Uterus (tissue), 4 donors: ENCODE data around the gene REN. TPM values are rescaled to one million over a fixed set of nuclear protein-coding genes. Genes with fewer than 3 reads are reported as not detected.

Experiments
- DNase-seq, 2 donors: peaks; one replicate each; pipeline ENCODE4 v3.0.0-alpha.2; 2019 to 2020
- H3K27ac ChIP-seq, 2 donors: fragments of 200-600 bp; sonication (generic); 1 replicate in 1 of 2; 2 replicates in 1 of 2; pipeline ENCODE4 v1.5.1; 2016 to 2018
- H3K27me3 ChIP-seq, 2 donors: fragments of 200-600 bp; sonication (generic); one replicate each; pipeline ENCODE4 v1.5.1; 2018 to 2019; ENCODE audit warnings: control low read depth in 1 of 2
- H3K36me3 ChIP-seq, 2 donors: fragments of 200-600 bp; sonication (generic); one replicate each; pipeline ENCODE4 v1.5.1; 2019; ENCODE audit warnings: control low read depth in 1 of 2
- H3K4me1 ChIP-seq, 2 donors: fragments of 200-600 bp; sonication (generic); one replicate each; pipeline ENCODE4 v1.5.1; 2018 to 2019; ENCODE audit warnings: control low read depth in 1 of 2
- H3K4me3 ChIP-seq, 2 donors: fragments of 200-600 bp; sonication (generic); 1 replicate in 1 of 2; 2 replicates in 1 of 2; pipeline ENCODE4 v1.5.1; 2018 to 2019; ENCODE audit warnings: mild to moderate bottlenecking in 1 of 2
- H3K9me3 ChIP-seq, 2 donors: fragments of 200-600 bp; sonication (generic); one replicate each; pipeline ENCODE4 v1.5.1; 2019; ENCODE audit warnings: control low read depth in 1 of 2
- POLR2A ChIP-seq, 2 donors: fragments of 450-650 bp; IDR thresholded peaks; one replicate each; pipeline ENCODE4 v1.6.1; 2016; ENCODE audit warnings: antibody characterized with exemption in 2 of 2, mild to moderate bottlenecking in 1 of 2, moderate library complexity in 1 of 2
- intact Hi-C: fragments of 100-400 bp; cut with DNase I; formaldehyde crosslinking; loops from one replicate; pipeline ENCODE4 v1.15.1; 2023; ENCODE audit warnings: low total_unique reads
- total RNA-seq, 4 donors: library from RNA; depleted of rRNA in 3 of 4; stranded (reverse); fragments of >200 nt in 3 of 4; gene quantifications; one replicate each; pipeline versions ENCODE4 v1.1.0 to v1.2.4, GENCODE V29; 2014 to 2023
- TF ChIP-seq, protein P1 (sequence below), 4 experiments: fragments of 200-600 bp in 2 of 4; fragments of 450-650 bp in 2 of 4; sonication (generic) in 2 of 4; IDR thresholded peaks; one replicate each; pipeline ENCODE4 v1.5.1; 2016 to 2019; ENCODE audit warnings: antibody characterized with exemption in 4 of 4, mild to moderate bottlenecking in 2 of 4, moderate library complexity in 1 of 4
- donor health status: DM: yes; HTN: yes; CAD: no.

REN gene
- total RNA-seq, 4 donors from 2014 or later = 6.8 to 9.4 TPM; not detected in 2

DNA sequence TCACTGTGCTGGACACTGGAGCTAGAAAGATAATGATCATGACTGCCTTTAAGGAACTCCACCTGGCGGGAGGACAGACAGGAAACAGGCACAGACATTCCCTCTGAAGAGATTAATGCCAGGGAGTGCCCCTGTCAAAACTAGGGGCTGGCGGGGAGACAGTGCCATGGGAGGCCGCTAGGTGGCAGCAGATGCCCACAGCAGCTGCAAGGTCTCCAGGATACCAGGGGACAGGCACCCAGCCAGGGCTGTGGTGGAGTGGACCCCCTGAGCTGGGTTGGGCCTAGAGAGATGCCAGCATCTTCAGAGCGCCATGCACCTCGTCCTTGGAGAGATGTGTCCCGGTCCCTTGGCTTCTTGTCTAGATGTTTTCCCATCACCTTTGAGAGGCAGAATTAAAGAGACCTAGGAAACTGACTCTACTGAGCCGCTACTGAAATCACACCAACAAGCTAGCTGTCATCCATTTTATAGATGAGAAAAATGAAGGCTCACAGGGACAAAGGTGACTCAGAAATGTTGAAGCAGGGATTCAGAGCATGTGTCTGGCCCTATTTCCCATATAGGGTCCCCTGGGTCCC is 3.6 kb downstream of the REN start:
- intact Hi-C loops = loop anchor here (5.0 kb wide), 1 partner anchor 205 kb away; no protein-coding TSS in a partner anchor
- no peak for TF ChIP-seq POLR2A (IDR thresholded peaks at IDR 0.05)
- TF ChIP-seq, protein P1, sequence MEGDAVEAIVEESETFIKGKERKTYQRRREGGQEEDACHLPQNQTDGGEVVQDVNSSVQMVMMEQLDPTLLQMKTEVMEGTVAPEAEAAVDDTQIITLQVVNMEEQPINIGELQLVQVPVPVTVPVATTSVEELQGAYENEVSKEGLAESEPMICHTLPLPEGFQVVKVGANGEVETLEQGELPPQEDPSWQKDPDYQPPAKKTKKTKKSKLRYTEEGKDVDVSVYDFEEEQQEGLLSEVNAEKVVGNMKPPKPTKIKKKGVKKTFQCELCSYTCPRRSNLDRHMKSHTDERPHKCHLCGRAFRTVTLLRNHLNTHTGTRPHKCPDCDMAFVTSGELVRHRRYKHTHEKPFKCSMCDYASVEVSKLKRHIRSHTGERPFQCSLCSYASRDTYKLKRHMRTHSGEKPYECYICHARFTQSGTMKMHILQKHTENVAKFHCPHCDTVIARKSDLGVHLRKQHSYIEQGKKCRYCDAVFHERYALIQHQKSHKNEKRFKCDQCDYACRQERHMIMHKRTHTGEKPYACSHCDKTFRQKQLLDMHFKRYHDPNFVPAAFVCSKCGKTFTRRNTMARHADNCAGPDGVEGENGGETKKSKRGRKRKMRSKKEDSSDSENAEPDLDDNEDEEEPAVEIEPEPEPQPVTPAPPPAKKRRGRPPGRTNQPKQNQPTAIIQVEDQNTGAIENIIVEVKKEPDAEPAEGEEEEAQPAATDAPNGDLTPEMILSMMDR (IDR thresholded peaks at IDR 0.05) = peak; percentile 97 to 99 (median 98)
- H3K27ac ChIP-seq = no peak overlapping the region
- H3K4me1 ChIP-seq = no peaks in the 10 kb centered on the region
- H3K4me3 ChIP-seq = no peak overlapping the region
- no peaks in the 10 kb centered on the region for H3K36me3 ChIP-seq
- no peaks in the 10 kb centered on the region for H3K9me3 ChIP-seq
- no peaks in the 10 kb centered on the region for H3K27me3 ChIP-seq
- DNase-seq = peak; percentile 77 to 84

DNA sequence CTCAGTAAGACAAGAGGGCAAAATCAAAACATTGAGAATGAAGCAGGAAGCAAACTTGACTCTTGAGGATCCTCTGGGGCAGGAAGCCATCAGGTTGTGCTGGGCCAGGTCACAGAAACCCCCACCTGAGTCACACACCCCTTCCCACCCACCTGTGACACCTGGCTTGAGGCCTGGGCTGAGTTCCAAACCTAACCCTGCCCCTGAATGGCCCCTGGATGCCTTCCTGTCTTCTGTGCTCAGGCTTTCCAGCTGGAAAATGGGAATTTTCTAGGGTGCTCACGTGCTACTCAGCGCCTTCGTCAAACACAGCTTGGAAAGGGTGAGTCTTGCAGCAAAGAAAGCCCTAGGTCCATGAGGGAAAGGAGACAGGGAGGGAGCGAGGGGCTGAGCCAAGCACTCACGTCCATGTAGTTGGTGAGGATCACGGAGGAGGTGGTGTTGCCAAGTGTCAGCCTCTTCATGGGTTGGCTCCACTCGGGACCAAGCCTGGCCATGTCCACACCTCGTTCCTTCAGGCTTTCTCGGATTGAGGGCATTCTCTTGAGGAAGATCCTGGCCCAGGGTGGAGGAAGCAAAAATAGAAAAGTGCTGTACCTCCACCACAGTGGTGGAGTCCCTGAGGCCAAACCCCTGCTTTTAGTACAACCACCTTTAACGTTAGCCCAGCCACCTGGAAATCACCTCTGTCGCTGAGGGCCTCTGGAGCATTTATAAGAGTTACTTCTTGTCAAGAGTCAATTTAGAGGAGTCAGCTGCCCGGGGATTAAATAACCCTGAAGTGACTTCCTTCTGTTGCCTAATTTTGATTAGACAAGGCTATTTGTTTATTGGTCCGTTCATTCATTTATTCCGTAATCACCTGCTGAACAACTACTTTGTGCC is 4.3 kb downstream of the REN start:
- Histone ChIP-seq H3K4me3 (no peak overlapping the region), H3K4me1 (no peaks in the 10 kb centered on the region), H3K27ac (no peak overlapping the region), H3K9me3 (no peaks in the 10 kb centered on the region), H3K27me3 (no peaks in the 10 kb centered on the region), H3K36me3 (no peaks in the 10 kb centered on the region)
- intact Hi-C loops = loop anchor here (5.0 kb wide), 1 partner anchor 205 kb away; no protein-coding TSS in a partner anchor
- DNase-seq = no peak
- TF ChIP-seq, protein P1 (IDR thresholded peaks at IDR 0.05) = no peak
- TF ChIP-seq POLR2A (IDR thresholded peaks at IDR 0.05) = no peak

DNA sequence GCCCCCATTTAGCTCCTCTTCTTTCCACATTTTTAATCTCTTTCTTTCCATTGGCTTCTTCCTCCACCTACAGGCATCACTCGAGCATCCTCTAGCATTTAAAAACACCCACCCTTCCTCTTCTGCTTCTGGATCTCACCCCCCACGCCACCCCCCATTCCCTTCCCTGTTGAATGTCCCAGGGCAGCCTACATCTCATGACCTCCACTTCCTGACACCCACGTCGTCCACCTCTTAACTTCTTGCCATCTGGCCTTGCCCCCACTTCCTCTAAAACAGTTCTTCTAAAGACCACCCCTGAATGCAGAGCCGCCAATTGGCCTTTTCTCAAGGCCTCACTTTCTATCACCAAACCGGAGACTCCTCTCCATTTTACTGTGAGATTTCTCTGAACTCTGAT is 8.2 kb downstream of the REN start:
- DNase-seq = no peak
- intact Hi-C loops = no loop called here
- Histone ChIP-seq H3K4me1 (no peaks in the 10 kb centered on the region), H3K27me3 (no peaks in the 10 kb centered on the region), H3K4me3 (no peak overlapping the region), H3K9me3 (no peaks in the 10 kb centered on the region), H3K27ac (no peak overlapping the region), H3K36me3 (no peaks in the 10 kb centered on the region)
- TF ChIP-seq, protein P1 (IDR thresholded peaks at IDR 0.05) = no peak
- no peak for TF ChIP-seq POLR2A (IDR thresholded peaks at IDR 0.05)

DNA sequence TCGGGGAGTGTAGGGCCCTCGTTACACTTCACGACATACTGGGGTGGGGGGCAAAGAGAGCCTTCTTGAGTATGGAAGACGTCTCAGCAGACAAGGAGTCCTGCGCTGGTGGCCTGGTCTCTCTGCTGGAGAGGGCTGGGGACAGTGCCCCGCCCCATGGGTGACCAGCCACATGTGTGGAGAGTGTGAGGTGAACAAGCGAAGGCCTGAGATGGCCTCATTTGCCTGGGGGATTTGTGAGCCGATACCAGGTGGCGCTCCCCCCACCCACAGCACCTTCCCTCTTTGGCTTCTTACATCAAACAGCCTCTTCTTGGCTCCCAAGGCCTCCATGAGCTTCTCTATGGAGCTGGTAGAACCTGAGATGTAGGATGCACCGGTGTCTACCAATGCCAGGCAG is 10.3 kb downstream of the REN start:
- H3K27me3 ChIP-seq = no peaks in the 10 kb centered on the region
- no peak for TF ChIP-seq POLR2A (IDR thresholded peaks at IDR 0.05)
- TF ChIP-seq, protein P1 (IDR thresholded peaks at IDR 0.05) = no peak
- no peak for DNase-seq

More for the DNA sequence above, 10.3 kb downstream of the REN start:
- no peaks in the 10 kb centered on the region for H3K9me3 ChIP-seq
- H3K27ac ChIP-seq = no peak overlapping the region
- H3K4me1 ChIP-seq = peaks cover 0 to 7% of the 10 kb centered on the region in 2 donors
- intact Hi-C loops = no loop called here
- H3K36me3 ChIP-seq = no peaks in the 10 kb centered on the region
- no peak overlapping the region for H3K4me3 ChIP-seq
